ENCODE results near the gene VMA21.

- TF ChIP-seq CTCF (IDR thresholded peaks at IDR 0.05; ENCODE audit: low read length) (no peak), EZH2 (optimal IDR thresholded peaks at IDR 0.05; ENCODE audit: low read depth, low read length) (no peak), EZH2phosphoT487 (IDR thresholded peaks at IDR 0.05; ENCODE audit: low read length) (no peak)
Measured at GRCh38 chrX:151391722-151392121, 5.3 kb upstream of the VMA21 start.
